Measurements from ENCODE around the gene OR5D16.
"Not testable (repeated sequence)": the region's sequence is repeated elsewhere in the genome, so short reads cannot be mapped to it uniquely, and the experiment has no call there.

Gene OR5D16

GRCh38 chr11:55838452-55838851, at the start of gene OR5D16:
Gene OR5D16 (plus strand): TSS chr11:55838752. CDS start chr11:55838752, 0 bp downstream.
- no peak for DNase-seq

GRCh38 chr11:55791606-55792005, 46.9 kb upstream of the OR5D16 start:
- DNase-seq, result no peak

- no peak for DNase-seq
These were observed 45.2 kb upstream of the OR5D16 start for GRCh38 chr11:55793321-55793720.

- DNase-seq, result no peak
These were observed 43.3 kb upstream of the OR5D16 start, which contains the start of gene OR5D14 for GRCh38 chr11:55795256-55795655. Gene OR5D14 (plus strand): TSS chr11:55795556. CDS start chr11:55795556, 0 bp downstream.

GRCh38 chr11:55806248-55806647, 32.3 kb upstream of the OR5D16 start:
- DNase-seq, result no peak

- DNase-seq, result no peak
These were observed 27.5 kb upstream of the OR5D16 start, which contains the start of gene OR5L1 for GRCh38 chr11:55811067-55811466. Gene OR5L1 (plus strand): TSS chr11:55811367. CDS start chr11:55811467, 100 bp downstream.

- no peak for DNase-seq
These were observed 19.2 kb upstream of the OR5D16 start, which contains the start of gene OR5D18 for GRCh38 chr11:55819330-55819729. Gene OR5D18 (plus strand): TSS chr11:55819630. CDS start chr11:55819630, 0 bp downstream.

- no peak for DNase-seq
These were observed 11.6 kb upstream of the OR5D16 start, which contains the start of gene OR5L2 for GRCh38 chr11:55826919-55827318. Gene OR5L2 (plus strand): TSS chr11:55827219. CDS start chr11:55827219, 0 bp downstream.

GRCh38 chr11:55847453-55847852, 8.9 kb downstream of the OR5D16 start:
- DNase-seq, result no peak

GRCh38 chr11:55849037-55849436, 10.5 kb downstream of the OR5D16 start:
- DNase-seq, result no peak

- DNase-seq, result no peak
These were observed 13.6 kb downstream of the OR5D16 start for GRCh38 chr11:55852141-55852540.

- no peak for DNase-seq
These were observed 16.2 kb downstream of the OR5D16 start for GRCh38 chr11:55854704-55855103.

- DNase-seq, result not testable (repeated sequence)
These were observed 28.8 kb downstream of the OR5D16 start for GRCh38 chr11:55867354-55867753.

GRCh38 chr11:55872731-55873130, 34.2 kb downstream of the OR5D16 start:
- DNase-seq, result not testable (repeated sequence)

- DNase-seq, result not testable (repeated sequence)
These were observed 34.6 kb downstream of the OR5D16 start for GRCh38 chr11:55873146-55873545.

GRCh38 chr11:55882997-55883396, 44.4 kb downstream of the OR5D16 start, which contains the start of gene TRIM51:
Gene TRIM51 (plus strand): TSS chr11:55883297. CDS start chr11:55885429, 2,132 bp downstream.
- not testable (repeated sequence) for DNase-seq

- not testable (repeated sequence) for DNase-seq
These were observed 46.4 kb downstream of the OR5D16 start for GRCh38 chr11:55884995-55885394.

- not testable (repeated sequence) for DNase-seq
These were observed 46.9 kb downstream of the OR5D16 start for GRCh38 chr11:55885481-55885880.

Measured in CD4-positive, alpha-beta T cell treated with Interleukin-17A for 4 hours (primary cell).